Ovary (tissue), 9 donors: ENCODE measurements around the gene ULBP3. TPM values are rescaled to one million over a fixed set of nuclear protein-coding genes. Genes with fewer than 3 reads are reported as not detected.

Experiments
- DNase-seq, 5 donors: peaks; one replicate each; pipeline ENCODE4 v3.0.0-alpha.2; 2019 to 2020
- H3K27ac ChIP-seq, 2 donors: fragments of 200-600 bp; one replicate each; pipeline versions ENCODE4 v1.5.1 to v1.8.0; 2019 to 2022
- H3K27me3 ChIP-seq: fragments of 200-600 bp; one replicate; pipeline ENCODE4 v1.8.0; 2022
- H3K36me3 ChIP-seq: fragments of 200-600 bp; sonication (generic); one replicate; pipeline ENCODE4 v1.5.1; 2019
- H3K4me1 ChIP-seq: one replicate; pipeline ENCODE4 v1.8.1; 2013; ENCODE audit warnings: mild to moderate bottlenecking, moderate library complexity; ENCODE audit not compliant: insufficient read depth
- H3K4me3 ChIP-seq: fragments of 200-600 bp; sonication (generic); one replicate; pipeline ENCODE4 v1.5.1; 2017
- H3K9me3 ChIP-seq, 2 donors: fragments of 200-600 bp in 1 of 2; sonication (generic) in 1 of 2; one replicate each; pipeline versions ENCODE4 v1.5.1 to v1.8.1; 2013 to 2019; ENCODE audit warnings: mild to moderate bottlenecking in 1 of 2, moderate library complexity in 1 of 2
- CTCF ChIP-seq, 3 donors: fragments of 450-650 bp in 2 of 3; fragments of 200-600 bp in 1 of 3; IDR thresholded peaks; one replicate each; pipeline versions ENCODE4 v1.5.1 to v1.8.0; 2016 to 2022; ENCODE audit warnings: antibody characterized with exemption in 3 of 3, mild to moderate bottlenecking in 1 of 3
- EP300 ChIP-seq: sonication (generic); formaldehyde crosslinking; IDR thresholded peaks from one replicate; pipeline ENCODE4 v1.6.1; 2017; ENCODE audit warnings: antibody characterized with exemption
- POLR2A ChIP-seq: fragments of 450-650 bp; IDR thresholded peaks from one replicate; pipeline ENCODE4 v1.6.1; 2017; ENCODE audit warnings: antibody characterized with exemption, mild to moderate bottlenecking, moderate library complexity
- WGBS, 3 donors: extraction: QIAGEN DNeasy Blood & Tissue Kit in 1 of 3; methylation state at CpG; one replicate each; pipeline versions ENCODE4 v1.1.5 to v1.1.7; 2013 to 2017; 5-methylcytosine and 5-hydroxymethylcytosine counted together
- intact Hi-C, 4 donors: fragments of 100-400 bp; cut with DNase I; formaldehyde crosslinking; loops; one replicate each; pipeline versions ENCODE4 v1.11.0 to v1.15.1; 2022 to 2023
- polyA plus RNA-seq, 2 donors: library from polyadenylated mRNA; stranded (reverse); fragments of 200-250 nt in 1 of 2; fragments of 350-450 nt in 1 of 2; fragmentation: Illumina TruSeq in 1 of 2; extraction: RNeasy Lipid Tissue Mini Kit (QIAGEN cat#74804) in 1 of 2; gene quantifications; one replicate each; pipeline ENCODE4 v1.2.3, GENCODE V29; 2013 to 2014
- total RNA-seq, 7 donors: library from RNA; depleted of rRNA in 2 of 7; stranded (reverse); fragments of >200 nt in 2 of 7; fragmentation: NEBNext Ultra II Directional in 3 of 7; extraction: Animal tissue kit (Norgen Biotek cat#: 25700) in 3 of 7; gene quantifications; one replicate each; pipeline versions ENCODE4 v1.1.0 to v1.2.4, GENCODE V29; 2016 to 2023
- donor health status: DM: no; HTN: no; CAD: no; lungs with moderate emphysema.
- donor health status: DM: no; HTN: no; CAD: no.
- donor health status: Bipolar disorder and iron deficiency.
- donor health status: DM: yes; HTN: yes; CAD: no.
- donor health status: DM: no; HTN: no; CAD: no.
- donor health status: DM: yes; HTN: yes; CAD: no.

ULBP3 gene
- total and polyA plus RNA-seq, 9 donors: 0.66 to 2.5 (median 1.6) TPM; not detected in 2

- H3K27ac ChIP-seq: no peak overlapping the region
- intact Hi-C loops: no loop called here
- WGBS, 3 donors: 37 to 55% (median 47%) methylated on average over 4 of the region's 4 CpGs
- TF ChIP-seq EP300 (no peak), CTCF (IDR thresholded peaks at IDR 0.05) (no peak), POLR2A (no peak)
- no peaks in the 10 kb centered on the region for H3K9me3 ChIP-seq
- no peaks in the 10 kb centered on the region for H3K27me3 ChIP-seq
- no peak overlapping the region for H3K4me3 ChIP-seq
- DNase-seq: no peak
- H3K4me1 ChIP-seq: no peaks in the 10 kb centered on the region
- no peaks in the 10 kb centered on the region for H3K36me3 ChIP-seq
Observed at GRCh38 chr6:150056916-150057315, 12.0 kb downstream of the ULBP3 start.

DNA sequence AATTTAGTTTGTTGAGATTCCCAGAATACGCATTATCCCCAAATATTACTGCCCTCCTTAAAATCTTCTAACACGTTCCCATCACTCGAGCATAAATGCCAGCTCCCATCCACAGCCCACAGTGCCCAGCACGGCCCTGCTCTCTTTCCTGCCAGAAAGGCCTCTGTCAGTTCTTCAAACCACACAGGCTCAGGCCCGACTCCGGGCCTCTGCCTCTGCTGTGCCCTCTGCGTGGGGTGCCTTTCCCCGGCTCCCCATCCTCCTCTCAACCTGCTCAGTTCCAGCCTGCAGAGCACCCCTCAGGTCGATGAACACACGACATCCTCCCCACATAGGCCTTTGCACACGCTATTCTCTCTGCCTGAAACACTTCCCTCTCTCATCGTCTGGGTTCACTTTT lies 12.8 kb downstream of the ULBP3 start:
- 63 to 73% (median 70%) methylated on average over 12 of the region's 12 CpGs for WGBS, 3 donors
- H3K36me3 ChIP-seq: no peaks in the 10 kb centered on the region
- TF ChIP-seq EP300: no peak
- no peak for TF ChIP-seq CTCF (IDR thresholded peaks at IDR 0.05)
- TF ChIP-seq POLR2A: no peak
- H3K9me3 ChIP-seq: no peaks in the 10 kb centered on the region
- H3K4me1 ChIP-seq: no peaks in the 10 kb centered on the region
- intact Hi-C loops: no loop called here
- DNase-seq: no peak
- H3K27ac ChIP-seq: no peak overlapping the region
- H3K4me3 ChIP-seq: no peak overlapping the region
- H3K27me3 ChIP-seq: no peaks in the 10 kb centered on the region

GRCh38 chr6:150055131-150055530 lies 13.8 kb downstream of the ULBP3 start:
- H3K27me3 ChIP-seq: no peaks in the 10 kb centered on the region
- no peaks in the 10 kb centered on the region for H3K4me1 ChIP-seq
- H3K9me3 ChIP-seq: no peaks in the 10 kb centered on the region
- H3K36me3 ChIP-seq: no peaks in the 10 kb centered on the region
- H3K27ac ChIP-seq: no peak overlapping the region
- DNase-seq: no peak
- WGBS, 3 donors: 72 to 82% (median 82%) methylated on average over 10 of the region's 10 CpGs
- intact Hi-C loops: no loop called here
- no peak for TF ChIP-seq CTCF (IDR thresholded peaks at IDR 0.05)
- no peak for TF ChIP-seq POLR2A
- TF ChIP-seq EP300: no peak
- no peak overlapping the region for H3K4me3 ChIP-seq

DNA sequence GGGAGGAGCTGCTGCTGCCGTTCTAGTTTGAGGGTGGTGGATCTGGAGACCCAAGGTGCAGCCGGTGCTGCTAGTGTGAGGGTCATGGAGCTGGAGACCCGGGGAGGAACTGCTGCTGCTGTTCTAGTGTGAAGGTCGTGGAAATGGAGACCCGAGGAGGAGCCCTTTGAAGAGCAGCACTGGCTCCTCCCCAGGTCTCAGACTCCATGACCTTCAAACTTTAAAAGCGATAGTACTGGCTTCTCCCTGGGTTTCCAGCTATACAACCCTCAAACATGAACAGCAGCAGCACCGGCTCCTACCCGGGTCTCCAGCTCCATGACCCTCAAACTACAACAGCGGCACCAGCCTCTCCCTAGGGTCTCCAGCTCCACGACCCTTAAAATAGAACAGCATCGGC lies 15.5 kb downstream of the ULBP3 start:
- TF ChIP-seq POLR2A (no peak), CTCF (IDR thresholded peaks at IDR 0.05) (no peak), EP300 (no peak)
- Histone ChIP-seq H3K27ac (no peak overlapping the region), H3K4me3 (no peak overlapping the region), H3K36me3 (no peaks in the 10 kb centered on the region), H3K27me3 (no peaks in the 10 kb centered on the region), H3K4me1 (no peaks in the 10 kb centered on the region), H3K9me3 (no peaks in the 10 kb centered on the region)
- 52 to 68% (median 58%) methylated on average over 11 of the region's 11 CpGs for WGBS, 3 donors
- intact Hi-C loops: no loop called here
- DNase-seq: no peak

DNA sequence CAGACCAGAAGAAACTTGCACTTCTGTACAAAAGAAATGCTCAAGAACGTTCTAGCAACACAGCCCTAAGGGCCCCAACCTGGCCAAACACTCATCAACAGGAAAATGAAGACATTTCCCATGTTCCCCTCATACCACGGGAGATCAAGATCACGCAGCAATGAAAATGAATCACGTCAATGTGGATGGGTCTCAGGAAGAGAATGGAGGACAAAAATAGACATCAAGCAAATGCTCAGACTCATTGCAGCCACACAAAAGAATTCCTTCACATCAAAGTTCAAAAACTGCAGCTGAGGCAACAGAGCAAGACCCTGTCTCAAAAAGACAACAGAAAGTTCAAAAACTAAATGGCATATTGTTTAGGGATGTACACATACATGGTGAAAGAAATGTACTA lies 18.1 kb downstream of the ULBP3 start:
- no peak overlapping the region for H3K4me3 ChIP-seq
- intact Hi-C loops: no loop called here
- TF ChIP-seq POLR2A (no peak), EP300 (no peak), CTCF (IDR thresholded peaks at IDR 0.05) (no peak)
- WGBS, 3 donors: 59 to 70% (median 61%) methylated on average over 4 of the region's 4 CpGs
- no peaks in the 10 kb centered on the region for H3K36me3 ChIP-seq
- no peak overlapping the region for H3K27ac ChIP-seq
- H3K4me1 ChIP-seq: no peaks in the 10 kb centered on the region
- H3K27me3 ChIP-seq: no peaks in the 10 kb centered on the region
- DNase-seq: no peak
- no peaks in the 10 kb centered on the region for H3K9me3 ChIP-seq
